ENCODE measurements around the gene DISC1. TPM values are rescaled to one million over a fixed set of nuclear protein-coding genes. Genes with fewer than 3 reads are reported as not detected.
A peak's percentile ranks its signal among the peaks of the same experiment; 100 is the strongest.

Gene DISC1
- total and polyA plus RNA-seq, 7 donors, result 1.2 to 14.1 (median 5.8) TPM

DNA sequence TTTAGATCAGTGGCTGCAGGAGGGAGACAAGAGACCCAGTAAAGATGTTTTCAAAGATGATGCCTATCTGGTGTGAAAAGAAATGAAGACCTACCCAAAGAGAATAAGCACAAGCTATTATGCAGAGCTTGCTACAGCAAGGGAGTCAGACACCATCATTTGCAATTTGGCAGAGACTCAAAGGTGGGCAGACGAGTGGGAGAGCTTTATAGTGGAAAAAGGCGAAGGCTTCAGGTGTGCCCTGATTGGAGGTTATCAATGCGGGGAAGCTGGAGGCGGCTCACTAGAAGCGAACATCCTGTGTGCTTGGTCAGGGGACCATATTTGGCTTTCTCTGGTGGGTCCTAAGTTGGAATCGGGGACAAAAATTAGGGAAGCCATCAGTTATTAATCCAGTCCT lies 183.8 kb downstream of the DISC1 start:
- Histone ChIP-seq H3K4me1 (peaks cover 0 to 10% (median 4%) of the 10 kb centered on the region in 4 donors), H3K4me3 (no peak overlapping the region), H3K27me3 (no peaks in the 10 kb centered on the region), H3K27ac (no peak overlapping the region), H3K36me3 (no peaks in the 10 kb centered on the region), H3K9me3 (no peaks in the 10 kb centered on the region)
- 95% methylated on average over 6 of the region's 6 CpGs for whole genome bisulfite sequencing, 2 donors
- intact Hi-C loops (cut with DNase I), result no loop called here
- TF ChIP-seq POLR2AphosphoS5 (IDR thresholded peaks at IDR 0.05) (no peak), POLR2A (IDR thresholded peaks at IDR 0.05) (no peak), CTCF (IDR thresholded peaks at IDR 0.05) (no peak), EP300 (IDR thresholded peaks at IDR 0.05) (no peak)
- DNase-seq, result no peak

DNA sequence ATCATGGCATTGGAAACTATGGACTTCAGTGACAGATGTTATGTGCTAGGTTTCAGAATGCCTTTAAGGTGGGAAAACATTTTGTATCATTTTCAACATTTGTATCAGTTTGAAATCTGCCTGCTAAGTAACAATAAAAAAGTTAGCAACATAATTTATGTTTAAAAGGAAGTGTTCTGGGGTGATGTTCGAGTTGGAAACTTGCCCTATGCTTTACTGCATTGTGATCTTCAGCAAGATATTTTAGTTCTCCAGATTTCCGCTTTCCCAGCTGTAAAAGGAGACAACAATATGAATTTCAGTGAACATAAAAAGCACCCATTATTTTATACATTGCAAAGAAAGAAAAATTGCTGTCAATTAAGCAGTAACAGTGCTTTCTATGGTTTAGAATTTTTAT lies 187.4 kb downstream of the DISC1 start:
- no peak overlapping the region for H3K4me3 ChIP-seq
- 41 to 42% methylated on average over 2 of the region's 2 CpGs for WGBS, 2 donors
- peak overlapping the region in 1 of 4 donors; percentile 18 for H3K27ac ChIP-seq
- no peaks in the 10 kb centered on the region for H3K36me3 ChIP-seq
- intact Hi-C loops (cut with DNase I), result no loop called here
- H3K9me3 ChIP-seq, result no peaks in the 10 kb centered on the region
- TF ChIP-seq POLR2A (IDR thresholded peaks at IDR 0.05) (no peak), EP300 (IDR thresholded peaks at IDR 0.05) (no peak), POLR2AphosphoS5 (IDR thresholded peaks at IDR 0.05) (no peak), CTCF (IDR thresholded peaks at IDR 0.05) (no peak)
- no peaks in the 10 kb centered on the region for H3K27me3 ChIP-seq
- DNase-seq, result no peak
- no peaks in the 10 kb centered on the region for H3K4me1 ChIP-seq

DNA sequence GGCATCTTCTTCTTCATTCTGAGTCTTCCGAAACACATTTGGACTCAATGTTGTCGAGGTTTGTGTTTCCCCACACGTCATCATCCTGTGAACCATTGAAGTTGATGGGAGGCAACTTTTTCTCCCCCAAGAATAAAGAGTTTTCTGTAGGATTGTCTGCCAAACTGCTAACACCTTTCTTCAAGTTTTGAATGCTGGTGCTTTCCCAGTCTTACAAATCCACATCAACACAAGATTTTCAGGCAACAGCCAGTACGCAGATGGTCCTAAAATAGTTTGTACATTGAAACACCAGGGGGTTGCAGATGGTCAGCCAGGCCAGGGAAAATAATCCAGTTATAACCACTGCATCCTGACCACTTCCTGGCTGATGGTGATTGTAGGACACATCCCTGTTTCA lies 187.9 kb downstream of the DISC1 start:
- Histone ChIP-seq H3K36me3 (no peaks in the 10 kb centered on the region), H3K4me1 (no peaks in the 10 kb centered on the region), H3K4me3 (no peak overlapping the region), H3K27me3 (no peaks in the 10 kb centered on the region), H3K27ac (peak overlapping the region in 1 of 4 donors; percentile 18), H3K9me3 (no peaks in the 10 kb centered on the region)
- no peak for DNase-seq
- WGBS, 2 donors, result 68 to 90% methylated on average over 4 of the region's 4 CpGs
- TF ChIP-seq POLR2AphosphoS5 (IDR thresholded peaks at IDR 0.05) (no peak), CTCF (IDR thresholded peaks at IDR 0.05) (no peak), POLR2A (IDR thresholded peaks at IDR 0.05) (no peak), EP300 (IDR thresholded peaks at IDR 0.05) (no peak)
- intact Hi-C loops (cut with DNase I), result no loop called here

- Histone ChIP-seq H3K27me3 (no peaks in the 10 kb centered on the region), H3K36me3 (no peaks in the 10 kb centered on the region), H3K27ac (no peak overlapping the region), H3K4me1 (no peaks in the 10 kb centered on the region), H3K4me3 (no peak overlapping the region), H3K9me3 (no peaks in the 10 kb centered on the region)
- intact Hi-C loops (cut with DNase I), result no loop called here
- 95% methylated on average over 2 of the region's 2 CpGs for WGBS, 2 donors
- DNase-seq, result no peak
- TF ChIP-seq POLR2AphosphoS5 (IDR thresholded peaks at IDR 0.05) (no peak), POLR2A (IDR thresholded peaks at IDR 0.05) (no peak), EP300 (IDR thresholded peaks at IDR 0.05) (no peak), CTCF (IDR thresholded peaks at IDR 0.05) (no peak)
These were observed 191.2 kb downstream of the DISC1 start for GRCh38 chr1:231817801-231818200.

DNA sequence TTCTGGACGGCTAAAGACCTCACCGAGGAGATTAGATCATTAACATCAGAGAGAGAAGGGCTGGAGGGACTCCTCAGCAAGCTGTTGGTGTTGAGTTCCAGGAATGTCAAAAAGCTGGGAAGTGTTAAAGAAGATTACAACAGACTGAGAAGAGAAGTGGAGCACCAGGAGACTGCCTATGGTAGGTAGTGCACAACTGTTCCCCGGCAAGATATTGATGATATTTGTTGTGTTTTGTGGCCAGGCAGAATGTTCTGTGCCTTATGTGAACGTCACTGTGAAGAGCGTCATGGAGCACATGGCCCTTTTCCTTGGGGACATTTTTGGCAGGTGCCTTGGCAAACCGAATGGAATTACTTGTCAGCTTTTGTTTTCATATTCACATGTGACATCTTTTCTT lies 191.7 kb downstream of the DISC1 start:
- no peaks in the 10 kb centered on the region for H3K4me1 ChIP-seq
- no peaks in the 10 kb centered on the region for H3K27me3 ChIP-seq
- no peak for DNase-seq
- TF ChIP-seq CTCF (IDR thresholded peaks at IDR 0.05) (no peak), POLR2A (IDR thresholded peaks at IDR 0.05) (no peak), EP300 (IDR thresholded peaks at IDR 0.05) (peak in 1 of 4 donors; percentile 45), POLR2AphosphoS5 (IDR thresholded peaks at IDR 0.05) (peak in 2 of 4 donors; percentile 30 to 40)
- no peaks in the 10 kb centered on the region for H3K9me3 ChIP-seq
- intact Hi-C loops (cut with DNase I), result no loop called here
- no peak overlapping the region for H3K4me3 ChIP-seq
- WGBS, 2 donors, result 83 to 84% methylated on average over 6 of the region's 6 CpGs
- H3K36me3 ChIP-seq, result no peaks in the 10 kb centered on the region
- H3K27ac ChIP-seq, result no peak overlapping the region
